Measurements from ENCODE around the gene SMLR1.

- no peak for TF ChIP-seq EP300 (IDR thresholded peaks at IDR 0.05; ENCODE audit: borderline replicate concordance in 1 of 2, control insufficient read depth in 1 of 2, low read depth in 2 of 2, low read length in 2 of 2)
- TF ChIP-seq CHD1 (IDR thresholded peaks at IDR 0.05; ENCODE audit: low read depth, low read length) = no peak
- TF ChIP-seq RAD21 (IDR thresholded peaks at IDR 0.05; ENCODE audit: insufficient read depth, low read depth, low read length) = no peak
- no peak for TF ChIP-seq CTCF (IDR thresholded peaks at IDR 0.05 in 2 of 3, conservative IDR thresholded peaks at IDR 0.05 in 1 of 3; ENCODE audit: control insufficient read depth in 2 of 3, extremely low read depth in 1 of 3, insufficient read depth in 1 of 3, low read depth in 3 of 3, low read length in 3 of 3)
- no peak for TF ChIP-seq POLR2AphosphoS5 (IDR thresholded peaks at IDR 0.05; ENCODE audit: low read length)
- TF ChIP-seq, protein P1, sequence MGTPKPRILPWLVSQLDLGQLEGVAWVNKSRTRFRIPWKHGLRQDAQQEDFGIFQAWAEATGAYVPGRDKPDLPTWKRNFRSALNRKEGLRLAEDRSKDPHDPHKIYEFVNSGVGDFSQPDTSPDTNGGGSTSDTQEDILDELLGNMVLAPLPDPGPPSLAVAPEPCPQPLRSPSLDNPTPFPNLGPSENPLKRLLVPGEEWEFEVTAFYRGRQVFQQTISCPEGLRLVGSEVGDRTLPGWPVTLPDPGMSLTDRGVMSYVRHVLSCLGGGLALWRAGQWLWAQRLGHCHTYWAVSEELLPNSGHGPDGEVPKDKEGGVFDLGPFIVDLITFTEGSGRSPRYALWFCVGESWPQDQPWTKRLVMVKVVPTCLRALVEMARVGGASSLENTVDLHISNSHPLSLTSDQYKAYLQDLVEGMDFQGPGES (IDR thresholded peaks at IDR 0.05) = no peak
- TF ChIP-seq NFYB (IDR thresholded peaks at IDR 0.05; ENCODE audit: insufficient read depth, low read depth, low read length) = no peak
- no peak for TF ChIP-seq SPI1 (IDR thresholded peaks at IDR 0.05; ENCODE audit: borderline replicate concordance, insufficient read depth, low read depth, low read length)
- no peak for TF ChIP-seq REST (IDR thresholded peaks at IDR 0.05; ENCODE audit: low read depth, low read length)
These were observed 12.8 kb downstream of the SMLR1 start for GRCh38 chr6:130840050-130840449.

Data from GM12878 (cell line).